Fibroblast of mammary gland (primary cell): ENCODE results near the gene EBF3.

ENCODE experiments used
- DNase-seq: peaks from one replicate; pipeline ENCODE4 v3.0.0-alpha.2; 2010; ENCODE audit warnings: low read depth
- H3K4me3 ChIP-seq: 2 replicates; pipeline ENCODE4 v1.5.1; 2011; ENCODE audit warnings: low read depth, mild to moderate bottlenecking, low read length, moderate library complexity; ENCODE audit not compliant: control insufficient read depth
- CTCF ChIP-seq: conservative IDR thresholded peaks from 2 replicates; pipeline ENCODE4 v1.5.1; 2011; ENCODE audit warnings: low read depth, low read length, inconsistent platforms; ENCODE audit not compliant: control insufficient read depth, insufficient read depth

EBF3 gene

GRCh38 chr10:129820451-129820850 lies 143.6 kb downstream of the EBF3 start:
- H3K4me3 ChIP-seq, result no peak overlapping the region
- no peak for DNase-seq
- no peak for TF ChIP-seq CTCF

GRCh38 chr10:129816656-129817045 lies 147.4 kb downstream of the EBF3 start:
- H3K4me3 ChIP-seq, result no peak overlapping the region
- no peak for DNase-seq
- TF ChIP-seq CTCF, result no peak

- no peak for DNase-seq
- H3K4me3 ChIP-seq, result no peak overlapping the region
- no peak for TF ChIP-seq CTCF
These were observed 148.0 kb downstream of the EBF3 start for GRCh38 chr10:129815898-129816655.

- TF ChIP-seq CTCF, result no peak
- no peak overlapping the region for H3K4me3 ChIP-seq
- no peak for DNase-seq
These were observed 149.1 kb downstream of the EBF3 start for GRCh38 chr10:129814681-129815646.

- no peak for TF ChIP-seq CTCF
- DNase-seq, result no peak
- no peak overlapping the region for H3K4me3 ChIP-seq
These were observed 151.7 kb downstream of the EBF3 start for GRCh38 chr10:129812398-129812797.

- no peak for TF ChIP-seq CTCF
- DNase-seq, result no peak
These were observed 152.9 kb downstream of the EBF3 start for GRCh38 chr10:129811208-129811607.

More at GRCh38 chr10:129811208-129811607, 152.9 kb downstream of the EBF3 start:
- no peak overlapping the region for H3K4me3 ChIP-seq
